T-helper 1 cell treated with Interleukin-12 subunit alpha and Interleukin-12 subunit beta and Interleukin-4 antibody, amounts not matched to agents 30 ng/mL and 1 ng/mL, for 36 hours (primary cell): ENCODE results near the gene TANC2. TPM values are rescaled to one million over a fixed set of nuclear protein-coding genes. Genes with fewer than 3 reads are reported as not detected.

Source experiments
- intact Hi-C: fragments of 100-400 bp; cut with micrococcal nuclease; formaldehyde crosslinking; loops from one replicate; pipeline ENCODE4 v1.15.1; 2024
- total RNA-seq: library from RNA; stranded (reverse); gene quantifications from 2 replicates; pipeline ENCODE4 v1.2.3, GENCODE V29; 2022

The TANC2 gene
- total RNA-seq, 1 donor from 2014 or later = 3.4 TPM

GRCh38 chr17:62998665-62999393 is 32.8 kb downstream of the TANC2 start:
- intact Hi-C loops = no loop called here

GRCh38 chr17:62999736-63000135 is 33.7 kb downstream of the TANC2 start:
- intact Hi-C loops = no loop called here

DNA sequence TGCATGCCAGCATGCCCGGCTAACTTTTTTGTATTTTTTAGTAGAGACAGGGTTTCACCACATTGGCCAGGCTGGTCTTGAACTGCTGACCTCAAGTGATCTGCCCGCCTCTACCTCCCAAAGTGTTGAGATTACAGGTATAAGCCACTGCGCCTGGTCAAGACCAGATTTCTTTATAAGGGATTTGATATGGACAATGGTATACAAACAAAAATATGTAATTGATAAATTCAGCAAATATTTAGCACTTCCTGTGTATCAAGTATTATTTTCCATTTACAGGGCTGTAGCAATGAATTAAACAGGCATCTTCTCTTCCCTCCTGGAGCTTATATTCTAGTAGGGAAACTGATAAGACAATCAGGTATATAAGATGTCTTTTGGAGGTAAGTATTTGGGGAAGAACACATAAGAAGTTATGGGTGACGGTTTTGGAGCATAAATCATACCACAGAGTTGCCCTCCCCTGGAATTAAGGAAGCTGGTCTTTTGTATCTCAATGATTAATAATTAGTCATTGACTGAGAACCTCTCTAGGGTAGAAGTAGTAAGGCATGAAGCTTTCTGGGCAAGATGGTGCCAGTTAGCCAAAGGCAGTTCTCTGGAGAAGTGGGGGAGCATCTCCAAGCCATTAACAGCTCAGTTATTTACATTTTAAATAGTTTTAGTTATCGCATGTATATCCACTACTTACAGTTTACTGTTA is 35.8 kb downstream of the TANC2 start:
- intact Hi-C loops = no loop called here

DNA sequence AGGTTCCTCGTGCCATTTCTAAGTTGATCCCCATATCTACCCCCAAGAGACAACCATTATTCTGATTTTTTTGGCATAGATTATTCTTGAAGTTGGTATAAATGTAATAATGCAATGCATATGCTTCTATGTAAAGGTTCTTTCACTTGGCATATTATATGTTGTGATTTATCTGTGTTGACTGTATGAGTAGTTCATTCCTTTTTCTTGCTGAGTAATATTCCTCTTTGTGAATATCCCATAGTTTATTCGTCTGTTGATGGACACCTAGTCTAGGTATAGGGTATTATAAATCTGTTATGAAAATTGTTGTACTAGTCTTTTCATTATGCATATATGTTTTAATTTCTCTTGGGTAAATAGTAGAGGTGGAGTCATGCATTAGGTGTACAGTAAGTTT is 36.6 kb downstream of the TANC2 start:
- intact Hi-C loops = no loop called here

GRCh38 chr17:63015824-63016223 is 49.8 kb downstream of the TANC2 start:
- intact Hi-C loops = no loop called here

Other genes starting within 250 kb of the TANC2 start
- not detected in 2 replicates for gene MARCHF10, start 157.9 kb upstream of the TANC2 start, total RNA-seq